GM08714 (cell line): ENCODE data around the gene TLX3.
"Not testable (repeated sequence)": the region's sequence is repeated elsewhere in the genome, so short reads cannot be mapped to it uniquely, and the experiment has no call there.

Experiments used
- H3K4me3 ChIP-seq: fragments of 200-500 bp; sonication (Bioruptor generic); 2 replicates; pipeline ENCODE4 v1.5.1; 2014; ENCODE audit warnings: mild to moderate bottlenecking, low read length, inconsistent platforms
- ZNF274 ChIP-seq: IDR thresholded peaks from 2 replicates; pipeline ENCODE4 v1.6.1; 2012; ENCODE audit warnings: mild to moderate bottlenecking, low read depth, low read length

Gene TLX3

GRCh38 chr5:171288066-171288465, 21.0 kb upstream of the TLX3 start:
- no peak overlapping the region for H3K4me3 ChIP-seq
- no peak for TF ChIP-seq ZNF274

GRCh38 chr5:171291371-171291770, 17.7 kb upstream of the TLX3 start:
- TF ChIP-seq ZNF274 = no peak
- no peak overlapping the region for H3K4me3 ChIP-seq

GRCh38 chr5:171295299-171295698, 13.7 kb upstream of the TLX3 start:
- H3K4me3 ChIP-seq = no peak overlapping the region
- no peak for TF ChIP-seq ZNF274

GRCh38 chr5:171295801-171296200, 13.2 kb upstream of the TLX3 start:
- no peak for TF ChIP-seq ZNF274
- H3K4me3 ChIP-seq = no peak overlapping the region

- H3K4me3 ChIP-seq = not testable (repeated sequence)
Measured at GRCh38 chr5:171297941-171298340, 11.1 kb upstream of the TLX3 start.

- H3K4me3 ChIP-seq = no peak overlapping the region
- no peak for TF ChIP-seq ZNF274
Measured at GRCh38 chr5:171299228-171299627, 9.8 kb upstream of the TLX3 start.

GRCh38 chr5:171299851-171300250, 9.2 kb upstream of the TLX3 start:
- TF ChIP-seq ZNF274 = no peak
- H3K4me3 ChIP-seq = no peak overlapping the region

- TF ChIP-seq ZNF274 = no peak
- no peak overlapping the region for H3K4me3 ChIP-seq
Measured at GRCh38 chr5:171300358-171300757, 8.7 kb upstream of the TLX3 start.

- H3K4me3 ChIP-seq = no peak overlapping the region
- no peak for TF ChIP-seq ZNF274
Measured at GRCh38 chr5:171306166-171306565, 2.9 kb upstream of the TLX3 start.

GRCh38 chr5:171306781-171307591, 2.1 kb upstream of the TLX3 start:
- no peak for TF ChIP-seq ZNF274
- H3K4me3 ChIP-seq = no peak overlapping the region

- no peak overlapping the region for H3K4me3 ChIP-seq
- TF ChIP-seq ZNF274 = no peak
Measured at GRCh38 chr5:171307789-171308452, 1.1 kb upstream of the TLX3 start.

- no peak for TF ChIP-seq ZNF274
Measured at GRCh38 chr5:171309276-171310211, 496 bp downstream of the TLX3 start.

GRCh38 chr5:171310212-171310818, 1.3 kb downstream of the TLX3 start:
- H3K4me3 ChIP-seq = no peak overlapping the region
- TF ChIP-seq ZNF274 = no peak

More at GRCh38 chr5:171309276-171310211, 496 bp downstream of the TLX3 start:
- no peak overlapping the region for H3K4me3 ChIP-seq

- H3K4me3 ChIP-seq = no peak overlapping the region
- TF ChIP-seq ZNF274 = no peak
Measured at GRCh38 chr5:171310819-171311321, 1.8 kb downstream of the TLX3 start.
